Measurements from ENCODE around the gene IPMK.

Gene IPMK

GRCh38 chr10:58267713-58268453 lies at the start of gene IPMK:
TSS of gene IPMK (minus strand) at chr10:58267894. CDS start at chr10:58267611, 283 bp downstream.
- peak; percentile 45 for DNase-seq

DNA sequence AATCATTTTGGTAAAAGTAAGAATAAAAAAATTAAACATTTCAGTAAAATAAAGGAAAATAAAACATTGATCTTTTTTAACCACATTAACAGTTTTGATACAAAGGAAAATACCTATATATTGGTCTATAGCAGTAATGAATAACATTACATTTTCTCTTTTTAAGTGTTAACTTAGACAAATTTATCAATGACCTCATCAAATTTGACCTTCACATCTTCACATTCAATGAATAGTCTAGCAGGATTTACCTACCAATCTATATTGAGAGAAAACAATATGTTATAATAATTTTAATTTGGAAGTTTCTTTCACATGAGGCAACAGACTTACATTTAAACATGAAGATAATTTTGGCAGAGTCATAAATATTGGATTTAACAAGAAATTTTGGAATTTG lies 49.2 kb upstream of the IPMK start:
- no peak for DNase-seq

DNA sequence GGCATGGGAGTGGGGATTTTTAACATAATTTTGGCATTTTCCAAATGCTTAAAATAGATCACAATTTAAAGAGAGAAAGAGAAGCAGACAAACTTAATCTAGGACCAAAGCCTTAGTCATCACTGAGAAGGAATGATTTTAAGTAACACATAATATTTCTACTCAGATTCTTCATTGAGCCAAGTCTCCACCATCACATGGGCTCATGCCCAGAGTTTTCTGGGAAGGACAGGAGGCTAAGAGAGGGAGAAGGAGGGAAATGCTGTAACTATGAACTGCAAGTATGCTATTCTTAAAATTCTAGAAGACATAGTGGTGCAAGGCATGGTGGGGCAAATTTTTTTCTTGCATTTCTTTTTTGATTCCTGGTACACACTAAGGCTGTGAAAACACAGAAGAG lies 43.3 kb upstream of the IPMK start:
- no peak for DNase-seq

DNA sequence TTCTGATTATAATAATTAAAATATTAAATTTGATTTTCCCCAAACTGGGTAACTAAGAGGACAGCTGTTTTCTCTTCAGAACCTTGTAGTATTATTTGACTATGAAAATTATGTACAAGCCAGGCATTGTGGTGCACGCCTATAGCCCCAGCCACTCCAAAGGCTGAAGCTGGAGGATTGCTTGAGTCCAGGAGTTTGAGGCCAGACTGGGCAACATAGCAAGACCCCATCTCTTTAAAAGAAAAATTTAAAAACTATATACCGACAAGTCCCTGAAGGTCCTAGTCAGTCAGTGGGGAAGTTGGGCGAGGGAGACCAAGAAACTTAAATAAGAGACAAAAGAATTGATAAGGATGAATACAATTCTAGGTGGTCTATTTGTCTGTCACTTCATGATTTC lies 40.0 kb upstream of the IPMK start:
- DNase-seq: no peak

DNA sequence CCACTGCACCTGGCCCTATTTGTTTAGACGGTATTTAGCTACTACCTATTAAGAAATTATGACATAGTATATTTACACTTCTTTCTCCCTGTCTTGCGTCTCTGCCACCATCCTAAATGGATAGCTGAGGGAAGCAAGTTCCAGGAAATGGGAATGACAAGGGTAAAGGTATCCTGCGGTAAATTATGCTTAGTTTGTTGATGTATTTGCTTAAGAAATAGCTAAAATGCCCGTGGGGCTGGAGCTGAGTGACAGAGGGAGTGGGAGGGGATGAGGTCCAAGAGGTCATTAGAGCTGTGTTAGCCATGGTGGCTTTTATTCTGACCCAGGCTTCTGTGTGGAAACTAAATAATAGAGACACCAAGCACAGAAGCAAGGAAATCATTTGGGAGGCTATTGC lies 38.1 kb upstream of the IPMK start:
- DNase-seq: no peak

GRCh38 chr10:58304099-58304633 lies 36.5 kb upstream of the IPMK start:
- no peak for DNase-seq

DNA sequence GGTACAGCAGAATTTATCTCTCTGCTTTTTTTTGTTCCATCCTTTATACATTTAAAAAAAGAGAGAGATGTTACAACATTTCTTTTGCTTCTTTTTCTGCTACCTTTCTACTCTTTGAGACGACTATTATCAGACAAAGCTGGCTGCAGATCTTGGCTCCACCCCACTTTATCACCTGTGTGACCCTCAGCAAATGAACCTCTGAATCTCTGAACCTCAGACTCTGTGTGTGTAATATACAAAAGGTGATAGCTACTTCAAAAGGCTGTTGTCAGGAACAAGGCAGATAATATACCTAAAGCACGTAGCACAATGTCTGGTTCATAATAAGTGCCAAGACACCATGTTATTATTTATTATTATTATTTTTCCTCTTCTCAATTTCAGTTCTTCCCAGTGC lies 34.6 kb upstream of the IPMK start:
- no peak for DNase-seq

DNA sequence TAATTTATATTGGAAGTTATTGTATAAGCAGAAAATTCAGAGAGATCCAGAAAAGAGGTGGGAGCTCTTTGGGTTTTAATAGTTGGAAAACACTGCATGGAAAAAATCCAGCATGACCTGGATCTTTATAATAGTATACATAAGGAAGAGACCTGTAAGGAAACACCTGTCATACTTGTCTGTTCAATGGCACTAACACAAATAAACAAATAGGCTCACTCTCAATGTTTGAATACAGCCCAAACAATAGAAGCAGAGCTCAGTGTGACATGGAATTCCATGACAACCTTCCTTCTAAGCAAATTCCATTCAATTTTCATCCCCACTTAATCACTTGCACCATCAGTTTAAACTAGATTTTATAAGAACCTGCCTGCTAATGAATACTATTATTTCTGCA lies 33.0 kb upstream of the IPMK start:
- peak; percentile 47 for DNase-seq

DNA sequence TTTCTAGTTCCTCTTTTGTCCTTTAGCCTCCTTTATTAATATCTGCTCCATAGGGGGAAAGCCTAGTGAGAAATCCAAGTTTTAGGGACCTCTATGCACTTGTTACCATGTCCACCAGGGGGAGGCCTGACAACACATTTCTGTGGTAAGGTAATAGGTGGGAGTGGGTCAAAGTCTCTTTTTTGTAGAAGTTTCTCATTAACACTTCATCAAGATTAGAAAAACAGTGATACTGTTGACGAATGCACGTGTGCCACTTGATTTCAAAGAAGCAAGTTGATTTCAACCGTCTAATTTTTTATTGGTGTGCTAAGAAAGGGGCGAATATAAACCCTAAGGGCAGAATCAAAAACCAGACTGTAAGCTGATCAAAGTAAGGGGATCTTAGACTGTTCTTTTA lies 31.9 kb upstream of the IPMK start:
- DNase-seq: peak; percentile 47

DNA sequence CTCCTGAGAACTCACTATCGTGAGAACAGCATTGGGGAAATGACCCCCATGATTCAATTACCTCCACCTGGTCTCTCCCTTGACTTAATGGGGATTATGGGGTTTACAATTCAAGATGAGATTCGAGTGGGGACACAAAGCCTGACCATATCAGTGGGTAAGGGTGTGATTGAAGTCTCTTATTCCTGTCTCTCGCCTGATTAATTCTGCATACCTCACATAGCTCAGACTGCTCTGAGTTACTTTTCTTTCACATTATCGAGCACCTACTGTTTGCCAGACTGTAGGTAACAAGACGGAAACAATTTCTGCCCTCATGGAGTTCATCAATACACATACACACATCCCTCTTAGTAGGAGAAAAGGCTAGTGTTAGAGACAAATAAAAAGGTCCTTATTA lies 26.3 kb upstream of the IPMK start:
- DNase-seq: no peak

DNA sequence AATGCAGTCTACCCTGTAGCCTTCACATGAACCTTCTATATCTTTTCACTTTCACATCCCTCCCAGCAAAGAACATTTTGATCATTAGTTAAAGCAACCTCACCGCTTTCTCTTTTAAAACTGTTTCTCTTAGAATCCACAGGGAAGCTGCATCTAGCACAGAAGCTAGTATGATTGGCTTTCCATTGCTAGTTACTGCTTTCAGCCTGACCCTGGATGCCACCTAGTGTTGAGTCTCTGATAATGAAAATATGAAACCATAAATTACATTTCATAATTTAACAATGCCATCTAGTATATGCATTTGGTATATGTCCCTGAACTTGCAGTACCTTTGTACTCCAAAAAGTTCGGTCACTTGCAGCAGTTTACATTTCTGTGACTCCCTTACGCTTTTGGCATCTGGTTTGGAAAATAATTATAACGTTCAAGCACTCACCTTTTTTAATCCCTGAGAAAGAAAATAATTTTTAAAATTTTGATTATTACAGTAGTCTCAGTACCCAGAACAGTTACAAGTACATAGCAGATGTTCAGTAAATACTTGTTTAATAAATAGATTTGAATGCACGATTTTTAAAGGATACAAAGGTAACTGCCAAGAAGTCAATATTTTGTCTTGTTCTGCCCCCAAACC lies 24.0 kb upstream of the IPMK start:
- DNase-seq: peak; percentile 28

DNA sequence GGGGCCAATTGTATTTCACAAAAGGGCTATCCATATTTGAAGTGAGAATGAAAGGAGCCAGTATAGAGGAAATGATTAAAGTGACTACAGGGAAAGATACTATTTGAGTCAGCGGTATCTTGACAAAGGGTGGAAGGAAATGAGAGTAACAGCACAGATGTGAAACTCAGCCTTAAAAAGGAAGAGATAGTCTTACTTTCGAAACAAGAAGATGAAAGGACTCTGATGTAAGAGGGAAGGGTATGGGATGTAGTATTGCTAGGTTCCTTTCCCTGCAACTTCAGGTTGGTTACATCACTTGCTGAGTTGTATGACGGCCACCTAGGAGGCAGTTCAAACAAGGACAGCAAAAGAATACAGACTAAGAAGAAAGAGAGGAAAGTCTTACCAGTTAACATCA lies 14.9 kb upstream of the IPMK start:
- DNase-seq: no peak

GRCh38 chr10:58281092-58281752 lies 13.5 kb upstream of the IPMK start:
- no peak for DNase-seq

GRCh38 chr10:58280477-58280876 lies 12.8 kb upstream of the IPMK start:
- DNase-seq: no peak

DNA sequence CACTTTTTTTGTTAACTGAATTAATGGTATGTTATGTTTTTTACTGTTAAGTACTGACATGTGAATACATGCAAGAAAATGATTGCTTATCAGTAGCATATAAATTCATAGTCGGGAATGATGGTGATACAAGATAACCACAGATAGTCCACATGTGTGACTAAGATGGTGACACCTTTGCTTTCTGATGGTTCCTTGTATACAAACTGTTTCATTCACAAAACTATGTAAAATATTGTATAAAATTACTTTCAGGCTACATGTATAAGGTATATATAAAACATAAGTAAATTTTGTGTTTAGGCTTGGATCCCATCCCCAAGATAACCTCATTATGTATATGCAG lies 11.2 kb upstream of the IPMK start:
- no peak for DNase-seq

DNA sequence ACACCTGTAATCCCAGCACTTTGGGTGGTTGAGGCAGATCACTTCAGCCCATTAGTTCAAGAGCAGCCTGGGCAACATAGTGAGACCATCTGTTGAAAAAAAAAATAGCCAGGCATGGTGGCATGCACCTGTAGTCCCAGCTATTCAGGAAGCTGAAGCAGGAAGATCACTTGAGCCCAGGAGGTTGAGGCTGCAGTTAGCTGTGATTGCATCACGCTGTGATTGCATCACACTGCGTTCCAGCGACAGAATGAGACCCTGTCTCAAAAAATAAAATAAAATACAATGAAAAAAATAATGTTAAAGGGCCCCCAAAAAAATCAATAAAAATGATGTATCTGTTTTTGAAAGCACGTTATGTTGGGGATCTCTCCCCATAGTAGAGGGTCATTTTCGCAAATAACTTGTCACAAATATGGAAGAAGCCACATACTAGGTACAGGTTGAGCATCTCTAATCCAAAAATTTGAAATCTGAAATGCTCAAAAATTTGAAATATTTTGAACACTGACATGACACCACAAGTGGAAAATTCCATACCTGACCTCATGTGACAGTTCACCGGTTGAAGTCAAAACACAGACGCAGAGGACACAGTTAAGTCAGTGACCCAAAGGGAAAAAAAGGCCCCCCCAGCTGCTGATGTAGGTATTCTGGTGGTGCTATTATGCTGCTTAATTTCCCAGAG lies 10.7 kb upstream of the IPMK start:
- no peak for DNase-seq

GRCh38 chr10:58275908-58276307 lies 8.2 kb upstream of the IPMK start:
- DNase-seq: no peak

- DNase-seq: no peak
These were observed 7.6 kb upstream of the IPMK start for GRCh38 chr10:58275261-58275660.

DNA sequence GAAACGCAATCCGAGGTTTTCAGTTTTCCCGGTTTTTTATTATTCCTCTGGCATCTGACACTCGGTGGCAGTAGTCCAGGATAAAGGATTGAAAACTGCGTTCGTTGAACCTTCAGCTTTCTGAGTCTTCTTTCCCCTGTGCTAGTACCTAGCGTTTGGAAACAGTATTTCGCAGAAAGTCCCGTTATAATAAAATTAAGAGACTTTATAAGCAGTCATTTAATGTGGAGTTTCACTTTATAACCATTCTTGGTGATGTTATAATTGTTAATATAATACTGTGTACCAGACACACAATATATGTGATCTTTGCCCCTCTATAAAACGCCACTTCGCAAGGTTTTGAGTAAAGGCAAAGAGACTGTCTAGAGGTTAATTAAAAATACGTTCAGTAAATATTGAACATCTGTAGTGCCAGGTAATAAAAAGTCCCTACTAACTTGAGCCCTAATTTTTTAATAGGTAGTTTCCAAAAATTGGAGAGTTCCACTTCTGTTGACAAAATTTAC lies 2.1 kb upstream of the IPMK start:
- no peak for DNase-seq

DNA sequence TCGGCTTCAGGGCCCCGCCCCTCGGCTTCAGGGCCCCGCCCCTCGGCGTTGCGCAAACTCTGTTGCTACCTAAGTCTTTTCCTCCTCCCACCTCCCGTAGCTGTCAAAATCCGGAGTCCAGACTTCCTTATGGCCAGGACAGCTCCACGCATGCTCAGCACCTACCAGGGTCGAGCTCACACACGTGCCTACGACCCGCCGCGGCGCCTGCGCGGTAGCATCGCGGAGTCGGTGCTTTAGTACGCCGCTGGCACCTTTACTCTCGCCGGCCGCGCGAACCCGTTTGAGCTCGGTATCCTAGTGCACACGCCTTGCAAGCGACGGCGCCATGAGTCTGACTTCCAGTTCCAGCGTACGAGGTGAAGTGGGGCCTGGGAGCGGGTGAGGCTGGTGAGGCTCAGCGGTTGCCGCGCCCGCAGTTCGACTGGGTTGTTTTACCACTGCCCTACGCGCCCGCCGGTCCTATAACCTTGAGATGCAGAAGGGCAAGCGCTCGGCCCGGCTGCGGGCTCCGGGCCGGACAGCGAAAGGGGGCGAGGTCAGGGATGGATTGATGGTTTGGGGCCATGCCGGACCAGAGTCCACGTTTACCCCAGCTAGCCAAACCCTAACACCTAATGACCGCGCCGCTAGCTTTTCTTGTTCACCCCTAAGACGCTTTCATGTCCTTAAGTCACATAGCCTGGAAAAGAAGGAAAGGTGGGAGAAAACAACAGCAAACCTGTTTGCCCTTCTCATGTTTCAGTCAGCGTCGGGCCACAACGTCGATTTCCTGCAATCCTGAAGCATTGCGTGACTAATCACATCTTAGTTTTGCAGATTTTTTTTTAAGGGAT lies 1.5 kb upstream of the IPMK start, which contains the start of gene CISD1:
Gene CISD1, plus strand, starts transcription at position 217 of the 836 bp plus-strand sequence. Its CDS starts 112 bp downstream, at position 329.
- peak; percentile 87 for DNase-seq

GRCh38 chr10:58268454-58268945 lies 806 bp upstream of the IPMK start:
- peak; percentile 87 for DNase-seq

Data from NCI-H510A treated with DMSO at 0.1 percent for 48 hours (cell line).